Naive B cell (primary cell): Measurements from ENCODE around the gene MRTFA. TPM values are rescaled to one million over a fixed set of nuclear protein-coding genes. Genes with fewer than 3 reads are reported as not detected.
A peak's percentile ranks its signal among the peaks of the same experiment; 100 is the strongest.

Experiments used
- ATAC-seq, 2 donors: fragments of 150-1000 bp; cut with Tn5 transposase; 2 replicates each; pipeline ENCODE4 v1.10.0; 2021; ENCODE audit warnings: low read depth in 2 of 2, mild to moderate bottlenecking in 2 of 2, moderate library complexity in 2 of 2
- DNase-seq: peaks from one replicate; pipeline ENCODE4 v3.0.0; 2022
- H3K27ac Mint-ChIP-seq, 6 donors: one replicate each; pipeline ENCODE4 v1.8.0; 2020 to 2022; ENCODE audit warnings: mild to moderate bottlenecking in 6 of 6, mixed read lengths in 6 of 6, moderate library complexity in 5 of 6, inconsistent platforms in 2 of 6
- H3K27me3 Mint-ChIP-seq, 3 donors: one replicate each; pipeline ENCODE4 v1.8.0; 2021 to 2022; ENCODE audit warnings: mixed read lengths in 3 of 3, mild to moderate bottlenecking in 1 of 3
- H3K36me3 Mint-ChIP-seq, 2 donors: one replicate each; pipeline ENCODE4 v1.8.0; 2020 to 2022; ENCODE audit warnings: mixed read lengths in 2 of 2, inconsistent platforms in 1 of 2, mild to moderate bottlenecking in 1 of 2
- H3K4me1 Mint-ChIP-seq, 3 donors: one replicate each; pipeline ENCODE4 v1.8.0; 2020 to 2022; ENCODE audit warnings: mixed read lengths in 3 of 3, inconsistent platforms in 1 of 3, mild to moderate bottlenecking in 1 of 3, moderate library complexity in 1 of 3
- H3K4me3 Mint-ChIP-seq, 8 donors: one replicate each; pipeline ENCODE4 v1.8.0; 2020 to 2022; ENCODE audit warnings: mild to moderate bottlenecking in 8 of 8, mixed read lengths in 8 of 8, moderate library complexity in 8 of 8, inconsistent platforms in 2 of 8
- H3K9me3 Mint-ChIP-seq, 7 donors: one replicate each; pipeline ENCODE4 v1.8.0; 2020 to 2022; ENCODE audit warnings: mixed read lengths in 7 of 7, mild to moderate bottlenecking in 5 of 7, inconsistent platforms in 2 of 7, moderate library complexity in 1 of 7
- polyA plus RNA-seq, 6 donors: library from polyadenylated mRNA; unstranded; fragments of 300-500 nt; fragmentation: Illumina TruSeq; gene quantifications; one replicate each; pipeline ENCODE4 v1.2.3, GENCODE V29; 2021; ENCODE audit warnings: low read depth in 6 of 6

The MRTFA gene
- polyA plus RNA-seq, 6 donors from 2014 or later: 4.6 to 24.6 (median 14.2) TPM

- peak; percentile 28 to 32 for ATAC-seq
- H3K27me3 Mint-ChIP-seq: no peaks in the 10 kb centered on the region
- no peaks in the 10 kb centered on the region for H3K9me3 Mint-ChIP-seq
- H3K4me1 Mint-ChIP-seq: peaks cover 1 to 12% (median 6%) of the 10 kb centered on the region in 3 donors
- no peak overlapping the region for H3K4me3 Mint-ChIP-seq
- peak overlapping the region in 1 of 6 donors; percentile 47 for H3K27ac Mint-ChIP-seq
- H3K36me3 Mint-ChIP-seq: peaks cover 0 to 4% of the 10 kb centered on the region in 2 donors
- DNase-seq: no peak
Measured at GRCh38 chr22:40524392-40525249, 111.9 kb downstream of the MRTFA start.

- Mint-ChIP-seq H3K4me3 (no peak overlapping the region), H3K4me1 (peaks cover 8 to 21% (median 14%) of the 10 kb centered on the region in 3 donors), H3K27ac (no peak overlapping the region), H3K27me3 (no peaks in the 10 kb centered on the region), H3K36me3 (peaks cover 0 to 6% of the 10 kb centered on the region in 2 donors), H3K9me3 (no peaks in the 10 kb centered on the region)
- ATAC-seq: no peak
- DNase-seq: no peak
Measured at GRCh38 chr22:40522141-40522540, 114.4 kb downstream of the MRTFA start.

- ATAC-seq (no peak), DNase-seq (no peak)
- peaks cover 8 to 18% (median 13%) of the 10 kb centered on the region in 3 donors for H3K4me1 Mint-ChIP-seq
- H3K9me3 Mint-ChIP-seq: no peaks in the 10 kb centered on the region
- H3K27me3 Mint-ChIP-seq: no peaks in the 10 kb centered on the region
- peak overlapping the region in 1 of 6 donors; percentile 47 for H3K27ac Mint-ChIP-seq
- H3K36me3 Mint-ChIP-seq: peaks cover 0 to 6% of the 10 kb centered on the region in 2 donors
- H3K4me3 Mint-ChIP-seq: no peak overlapping the region
Measured at GRCh38 chr22:40521046-40521445, 115.5 kb downstream of the MRTFA start.

GRCh38 chr22:40520562-40520961 lies 116.0 kb downstream of the MRTFA start:
- no peak for DNase-seq
- H3K4me3 Mint-ChIP-seq: no peak overlapping the region
- no peak for ATAC-seq
- H3K9me3 Mint-ChIP-seq: no peaks in the 10 kb centered on the region
- no peak overlapping the region for H3K27ac Mint-ChIP-seq
- H3K27me3 Mint-ChIP-seq: no peaks in the 10 kb centered on the region
- H3K4me1 Mint-ChIP-seq: peaks cover 8 to 23% (median 12%) of the 10 kb centered on the region in 3 donors
- H3K36me3 Mint-ChIP-seq: peaks cover 0 to 6% of the 10 kb centered on the region in 2 donors

- H3K27me3 Mint-ChIP-seq: no peaks in the 10 kb centered on the region
- no peak overlapping the region for H3K27ac Mint-ChIP-seq
- DNase-seq: no peak
- H3K9me3 Mint-ChIP-seq: no peaks in the 10 kb centered on the region
- peaks cover 8 to 27% (median 12%) of the 10 kb centered on the region in 3 donors for H3K4me1 Mint-ChIP-seq
- no peak for ATAC-seq
- no peak overlapping the region for H3K4me3 Mint-ChIP-seq
- peaks cover 0 to 6% of the 10 kb centered on the region in 2 donors for H3K36me3 Mint-ChIP-seq
Measured at GRCh38 chr22:40519948-40520331, 116.6 kb downstream of the MRTFA start.

- Mint-ChIP-seq H3K4me1 (peaks cover 8 to 27% (median 12%) of the 10 kb centered on the region in 3 donors), H3K36me3 (peaks cover 0 to 6% of the 10 kb centered on the region in 2 donors), H3K27me3 (no peaks in the 10 kb centered on the region), H3K27ac (peak overlapping the region in 3 of 6 donors; percentile 16 to 24 (median 21)), H3K9me3 (no peaks in the 10 kb centered on the region), H3K4me3 (peak overlapping the region in 1 of 8 donors; percentile 9)
- DNase-seq (no peak), ATAC-seq (peak; percentile 46 to 73)
Measured at GRCh38 chr22:40519284-40519947, 117.1 kb downstream of the MRTFA start.

GRCh38 chr22:40518840-40519239 lies 117.7 kb downstream of the MRTFA start:
- H3K27ac Mint-ChIP-seq: peak overlapping the region in 3 of 6 donors; percentile 11 to 24 (median 21)
- no peak for ATAC-seq
- H3K4me1 Mint-ChIP-seq: peaks cover 8 to 27% (median 12%) of the 10 kb centered on the region in 3 donors
- DNase-seq: no peak
- H3K36me3 Mint-ChIP-seq: peaks cover 0 to 6% of the 10 kb centered on the region in 2 donors
- no peak overlapping the region for H3K4me3 Mint-ChIP-seq
- no peaks in the 10 kb centered on the region for H3K27me3 Mint-ChIP-seq
- no peaks in the 10 kb centered on the region for H3K9me3 Mint-ChIP-seq

GRCh38 chr22:40517631-40518030 lies 118.9 kb downstream of the MRTFA start:
- H3K9me3 Mint-ChIP-seq: no peaks in the 10 kb centered on the region

GRCh38 chr22:40516416-40516815 lies 120.1 kb downstream of the MRTFA start:
- Mint-ChIP-seq H3K27ac (no peak overlapping the region), H3K4me1 (peaks cover 8 to 27% (median 12%) of the 10 kb centered on the region in 3 donors), H3K4me3 (no peak overlapping the region), H3K27me3 (no peaks in the 10 kb centered on the region), H3K9me3 (no peaks in the 10 kb centered on the region), H3K36me3 (peaks cover 0 to 6% of the 10 kb centered on the region in 2 donors)
- ATAC-seq (no peak), DNase-seq (no peak)

More at GRCh38 chr22:40517631-40518030, 118.9 kb downstream of the MRTFA start:
- Mint-ChIP-seq H3K4me1 (peaks cover 8 to 27% (median 12%) of the 10 kb centered on the region in 3 donors), H3K27me3 (no peaks in the 10 kb centered on the region), H3K27ac (no peak overlapping the region), H3K4me3 (no peak overlapping the region), H3K36me3 (peaks cover 0 to 6% of the 10 kb centered on the region in 2 donors)
- no peak for ATAC-seq
- no peak for DNase-seq

GRCh38 chr22:40512426-40513136 lies 123.9 kb downstream of the MRTFA start:
- Mint-ChIP-seq H3K27me3 (no peaks in the 10 kb centered on the region), H3K4me3 (no peak overlapping the region), H3K27ac (no peak overlapping the region), H3K36me3 (no peaks in the 10 kb centered on the region), H3K4me1 (peaks cover 3 to 16% (median 4%) of the 10 kb centered on the region in 3 donors), H3K9me3 (no peaks in the 10 kb centered on the region)
- DNase-seq (no peak), ATAC-seq (no peak)

GRCh38 chr22:40511604-40512003 lies 124.9 kb downstream of the MRTFA start:
- H3K36me3 Mint-ChIP-seq: no peaks in the 10 kb centered on the region
- no peaks in the 10 kb centered on the region for H3K9me3 Mint-ChIP-seq
- peak overlapping the region in 1 of 6 donors; percentile 41 for H3K27ac Mint-ChIP-seq
- no peaks in the 10 kb centered on the region for H3K27me3 Mint-ChIP-seq
- DNase-seq (no peak), ATAC-seq (no peak)
- H3K4me1 Mint-ChIP-seq: peaks cover 3 to 10% (median 4%) of the 10 kb centered on the region in 3 donors
- H3K4me3 Mint-ChIP-seq: no peak overlapping the region

- ATAC-seq: no peak
- Mint-ChIP-seq H3K36me3 (no peaks in the 10 kb centered on the region), H3K4me3 (no peak overlapping the region), H3K27me3 (no peaks in the 10 kb centered on the region), H3K9me3 (no peaks in the 10 kb centered on the region), H3K4me1 (peaks cover 3 to 7% (median 4%) of the 10 kb centered on the region in 3 donors), H3K27ac (peak overlapping the region in 5 of 6 donors; percentile 4 to 68 (median 43))
- no peak for DNase-seq
Measured at GRCh38 chr22:40510631-40511364, 125.7 kb downstream of the MRTFA start.
